ENCODE results near the gene TP73. TPM values are rescaled to one million over a fixed set of nuclear protein-coding genes. Genes with fewer than 3 reads are reported as not detected.

TP73 gene
- total RNA-seq, 2 donors from 2014 or later, result 0.26 to 13.5 TPM

GRCh38 chr1:3609016-3609768 is 43.1 kb upstream of the TP73 start:
- no peak for ATAC-seq
- H3K27ac ChIP-seq, result no peak overlapping the region
- H3K9me3 ChIP-seq, result peaks cover 0 to 1% (median 0%) of the 10 kb centered on the region in 3 donors
- no peak overlapping the region for H3K4me3 ChIP-seq
- no peaks in the 10 kb centered on the region for H3K36me3 ChIP-seq (replicated peaks in 1 of 2; ENCODE audit: insufficient read depth in 1 of 2, low read depth in 2 of 2)
- H3K4me1 ChIP-seq, result peaks cover 19% of the 10 kb centered on the region
- WGBS, 2 donors, result 64 to 81% methylated on average over 7 to 21 of the region's 22 CpGs
- intact Hi-C loops (cut with DNase I), result no loop called here
- no peak for DNase-seq
- H3K27me3 ChIP-seq, result peaks cover 0 to 11% of the 10 kb centered on the region in 2 donors
- TF ChIP-seq, protein P1, sequence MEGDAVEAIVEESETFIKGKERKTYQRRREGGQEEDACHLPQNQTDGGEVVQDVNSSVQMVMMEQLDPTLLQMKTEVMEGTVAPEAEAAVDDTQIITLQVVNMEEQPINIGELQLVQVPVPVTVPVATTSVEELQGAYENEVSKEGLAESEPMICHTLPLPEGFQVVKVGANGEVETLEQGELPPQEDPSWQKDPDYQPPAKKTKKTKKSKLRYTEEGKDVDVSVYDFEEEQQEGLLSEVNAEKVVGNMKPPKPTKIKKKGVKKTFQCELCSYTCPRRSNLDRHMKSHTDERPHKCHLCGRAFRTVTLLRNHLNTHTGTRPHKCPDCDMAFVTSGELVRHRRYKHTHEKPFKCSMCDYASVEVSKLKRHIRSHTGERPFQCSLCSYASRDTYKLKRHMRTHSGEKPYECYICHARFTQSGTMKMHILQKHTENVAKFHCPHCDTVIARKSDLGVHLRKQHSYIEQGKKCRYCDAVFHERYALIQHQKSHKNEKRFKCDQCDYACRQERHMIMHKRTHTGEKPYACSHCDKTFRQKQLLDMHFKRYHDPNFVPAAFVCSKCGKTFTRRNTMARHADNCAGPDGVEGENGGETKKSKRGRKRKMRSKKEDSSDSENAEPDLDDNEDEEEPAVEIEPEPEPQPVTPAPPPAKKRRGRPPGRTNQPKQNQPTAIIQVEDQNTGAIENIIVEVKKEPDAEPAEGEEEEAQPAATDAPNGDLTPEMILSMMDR (IDR thresholded peaks at IDR 0.05), result no peak
- TF ChIP-seq POLR2A (IDR thresholded peaks at IDR 0.05), result no peak

DNA sequence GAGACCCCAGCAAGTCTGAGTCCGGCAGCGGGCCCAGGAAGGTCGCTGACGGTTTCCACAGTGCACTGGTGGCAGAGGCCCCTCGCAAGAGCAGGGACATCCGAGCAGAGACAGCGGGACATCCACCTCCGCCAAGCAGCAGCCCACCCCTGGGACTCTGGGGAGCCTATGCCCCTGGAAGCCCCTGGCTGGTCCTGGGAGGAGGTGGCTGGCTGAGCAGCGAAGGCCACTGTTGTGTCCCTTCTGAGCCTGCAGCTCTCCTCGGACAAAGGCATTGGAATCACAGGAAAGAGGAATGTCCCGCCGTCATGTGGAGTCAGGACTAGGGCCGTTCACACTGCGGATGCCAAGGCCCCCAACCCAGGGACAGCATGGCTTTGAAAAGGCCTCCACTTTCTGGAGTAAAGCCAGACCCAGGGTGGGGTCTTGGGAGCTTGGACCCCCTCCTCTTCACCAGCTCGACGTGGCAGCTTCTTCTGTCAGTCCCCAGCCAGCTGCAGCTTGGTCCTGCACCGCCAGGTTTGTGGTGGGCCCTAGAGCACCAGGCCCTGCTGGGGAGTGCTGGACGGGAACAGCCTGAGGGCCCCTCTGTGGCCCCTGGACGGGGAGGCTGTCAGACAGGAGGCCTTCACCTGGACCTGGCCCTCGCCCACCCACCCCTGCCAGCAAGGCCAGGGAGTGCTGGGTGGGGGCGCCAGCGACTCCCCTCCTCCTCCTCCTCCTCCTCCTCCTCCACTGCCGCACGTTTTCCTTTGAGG is 42.4 kb upstream of the TP73 start:
- ATAC-seq, result no peak
- H3K9me3 ChIP-seq, result no peaks in the 10 kb centered on the region
- intact Hi-C loops (cut with DNase I), result no loop called here
- H3K4me3 ChIP-seq, result no peak overlapping the region
- H3K4me1 ChIP-seq, result peaks cover 19% of the 10 kb centered on the region
- DNase-seq, result no peak
- H3K27ac ChIP-seq, result no peak overlapping the region
- TF ChIP-seq, protein P1 (IDR thresholded peaks at IDR 0.05), result no peak
- no peak for TF ChIP-seq POLR2A (IDR thresholded peaks at IDR 0.05)
- WGBS, 2 donors, result 26 to 55% methylated on average over 6 to 23 of the region's 24 CpGs
- H3K27me3 ChIP-seq, result peaks cover 0 to 11% of the 10 kb centered on the region in 2 donors
- H3K36me3 ChIP-seq (replicated peaks in 1 of 2; ENCODE audit: insufficient read depth in 1 of 2, low read depth in 2 of 2), result no peaks in the 10 kb centered on the region

DNA sequence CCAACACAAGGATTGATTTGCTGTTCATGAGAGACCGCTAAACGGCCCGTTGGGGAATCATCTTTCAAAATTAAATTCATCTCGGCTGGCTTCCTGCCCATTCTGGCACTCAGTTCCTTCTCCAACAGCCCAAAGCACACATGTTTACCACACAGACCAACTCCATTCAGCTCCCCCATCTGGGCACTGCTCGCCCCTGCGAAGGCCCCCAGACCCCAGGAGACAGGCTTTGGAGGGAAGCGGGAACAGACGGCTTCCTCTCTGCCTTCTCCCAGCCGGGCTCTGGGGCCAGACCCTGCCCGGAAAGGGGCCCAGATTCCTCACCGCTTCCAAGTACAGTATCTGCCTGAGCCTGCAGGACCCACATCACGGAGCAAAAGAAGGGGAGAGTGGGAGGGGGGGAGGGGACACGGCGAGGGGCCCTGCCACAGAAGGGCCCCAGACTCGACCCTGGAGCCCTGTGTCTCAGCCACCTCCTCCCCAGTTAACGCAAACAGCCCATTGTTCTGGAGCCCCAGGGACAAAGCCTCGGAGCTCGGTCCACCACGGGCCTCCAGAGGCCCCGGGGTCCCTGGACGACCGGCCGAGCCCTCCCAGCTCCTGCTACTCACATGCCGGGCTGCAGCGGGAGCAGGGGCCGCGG is 41.7 kb upstream of the TP73 start:
- intact Hi-C loops (cut with DNase I), result no loop called here
- Histone ChIP-seq H3K27ac (no peak overlapping the region), H3K36me3 (replicated peaks in 1 of 2; ENCODE audit: insufficient read depth in 1 of 2, low read depth in 2 of 2) (no peaks in the 10 kb centered on the region), H3K4me3 (no peak overlapping the region), H3K9me3 (no peaks in the 10 kb centered on the region), H3K27me3 (peaks cover 0 to 11% of the 10 kb centered on the region in 2 donors), H3K4me1 (peaks cover 19% of the 10 kb centered on the region)
- DNase-seq (no peak), ATAC-seq (no peak)
- TF ChIP-seq POLR2A (IDR thresholded peaks at IDR 0.05), result no peak
- TF ChIP-seq, protein P1 (IDR thresholded peaks at IDR 0.05), result no peak
- 4 to 12% methylated on average over 8 to 27 of the region's 27 CpGs for WGBS, 2 donors

GRCh38 chr1:3611170-3612019 is 40.9 kb upstream of the TP73 start, which contains the start of gene MEGF6:
Gene MEGF6, minus strand, starts transcription at chr1:3611508. Its CDS starts 240 bp downstream, at chr1:3611268.
- WGBS, 2 donors, result 1 to 4% methylated on average over 5 to 62 of the region's 87 CpGs
- H3K36me3 ChIP-seq (replicated peaks in 1 of 2; ENCODE audit: insufficient read depth in 1 of 2, low read depth in 2 of 2), result no peaks in the 10 kb centered on the region
- TF ChIP-seq, protein P1 (IDR thresholded peaks at IDR 0.05), result no peak
- TF ChIP-seq POLR2A (IDR thresholded peaks at IDR 0.05), result no peak
- no peak within 1 kb of the TSS for H3K27ac ChIP-seq
- DNase-seq, result peak; percentile 48 to 78 (median 54)
- H3K9me3 ChIP-seq, result no peaks in the 10 kb centered on the region
- peaks cover 0 to 11% of the 10 kb centered on the region in 2 donors for H3K27me3 ChIP-seq
- ATAC-seq, result peak; percentile 57
- intact Hi-C loops (cut with DNase I), result no loop called here
- H3K4me1 ChIP-seq, result peaks cover 19% of the 10 kb centered on the region
- H3K4me3 ChIP-seq, result no peak within 1 kb of the TSS
